Lower lobe of right lung (tissue), 2 donors: ENCODE data around the gene PDE4D. TPM values are rescaled to one million over a fixed set of nuclear protein-coding genes. Genes with fewer than 3 reads are reported as not detected.

Experiments used
- ATAC-seq, 2 donors: fragments of 200-7000 bp; cut with Tn5 transposase; one replicate each; pipeline ENCODE4 v1.9.1; 2020 to 2022; ENCODE audit warnings: mild to moderate bottlenecking in 2 of 2, moderate library complexity in 2 of 2
- DNase-seq: peaks from one replicate; pipeline ENCODE4 v3.0.0-alpha.2; 2020
- H3K27ac ChIP-seq: fragments of 200-600 bp; one replicate; pipeline ENCODE4 v1.8.0; 2022
- H3K27me3 ChIP-seq: fragments of 200-600 bp; one replicate; pipeline ENCODE4 v1.8.0; 2022; ENCODE audit warnings: low read depth
- H3K36me3 ChIP-seq: fragments of 200-600 bp; one replicate; pipeline ENCODE4 v1.8.0; 2022; ENCODE audit warnings: mild to moderate bottlenecking
- H3K4me1 ChIP-seq: fragments of 200-600 bp; one replicate; pipeline ENCODE4 v1.8.0; 2022
- H3K4me3 ChIP-seq: fragments of 200-600 bp; one replicate; pipeline ENCODE4 v1.8.0; 2022; ENCODE audit warnings: mild to moderate bottlenecking
- H3K9me3 ChIP-seq: fragments of 200-600 bp; one replicate; pipeline ENCODE4 v1.8.0; 2022
- intact Hi-C: fragments of 100-400 bp; cut with DNase I; formaldehyde crosslinking; loops from one replicate; pipeline ENCODE4 v1.11.0; 2022
- total RNA-seq: library from RNA; stranded (reverse); fragmentation: NEBNext Ultra II Directional; extraction: Animal tissue kit (Norgen Biotek cat#: 25700); gene quantifications from one replicate; pipeline ENCODE4 v1.2.1, GENCODE V29; 2021
- TF ChIP-seq, protein P1 (sequence below): fragments of 200-600 bp; IDR thresholded peaks from one replicate; pipeline ENCODE4 v1.8.0; 2022; ENCODE audit warnings: antibody characterized with exemption, mild to moderate bottlenecking
- donor health status: DM: no; HTN: yes; CAD: no; lungs with severe emphysema.

PDE4D gene
- total RNA-seq, 1 donor from 2014 or later = 71.3 TPM

DNA sequence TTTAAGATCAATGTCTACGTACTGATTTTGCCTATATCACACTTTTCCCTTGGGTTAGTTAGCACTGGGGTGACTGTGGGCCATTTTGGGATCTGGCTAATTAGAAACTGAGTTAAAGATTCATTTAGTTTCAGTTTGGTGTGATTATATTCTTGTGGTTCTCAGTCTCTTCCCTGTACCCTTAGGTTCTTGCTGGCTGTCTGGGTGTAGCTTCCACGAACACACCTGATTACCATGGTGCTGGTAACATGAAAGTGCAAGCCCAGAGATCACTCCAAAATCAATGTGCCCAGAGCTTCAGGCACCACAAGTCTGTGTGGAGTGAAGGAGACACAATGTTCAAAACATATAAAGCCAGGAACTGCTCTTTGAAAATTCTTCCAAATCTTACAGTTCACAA is 248.1 kb downstream of the PDE4D start:
- Histone ChIP-seq H3K4me1 (no peaks in the 10 kb centered on the region), H3K27ac (no peak overlapping the region), H3K9me3 (no peaks in the 10 kb centered on the region), H3K27me3 (no peaks in the 10 kb centered on the region), H3K36me3 (no peaks in the 10 kb centered on the region), H3K4me3 (no peak overlapping the region)
- TF ChIP-seq, protein P1, sequence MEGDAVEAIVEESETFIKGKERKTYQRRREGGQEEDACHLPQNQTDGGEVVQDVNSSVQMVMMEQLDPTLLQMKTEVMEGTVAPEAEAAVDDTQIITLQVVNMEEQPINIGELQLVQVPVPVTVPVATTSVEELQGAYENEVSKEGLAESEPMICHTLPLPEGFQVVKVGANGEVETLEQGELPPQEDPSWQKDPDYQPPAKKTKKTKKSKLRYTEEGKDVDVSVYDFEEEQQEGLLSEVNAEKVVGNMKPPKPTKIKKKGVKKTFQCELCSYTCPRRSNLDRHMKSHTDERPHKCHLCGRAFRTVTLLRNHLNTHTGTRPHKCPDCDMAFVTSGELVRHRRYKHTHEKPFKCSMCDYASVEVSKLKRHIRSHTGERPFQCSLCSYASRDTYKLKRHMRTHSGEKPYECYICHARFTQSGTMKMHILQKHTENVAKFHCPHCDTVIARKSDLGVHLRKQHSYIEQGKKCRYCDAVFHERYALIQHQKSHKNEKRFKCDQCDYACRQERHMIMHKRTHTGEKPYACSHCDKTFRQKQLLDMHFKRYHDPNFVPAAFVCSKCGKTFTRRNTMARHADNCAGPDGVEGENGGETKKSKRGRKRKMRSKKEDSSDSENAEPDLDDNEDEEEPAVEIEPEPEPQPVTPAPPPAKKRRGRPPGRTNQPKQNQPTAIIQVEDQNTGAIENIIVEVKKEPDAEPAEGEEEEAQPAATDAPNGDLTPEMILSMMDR = no peak
- DNase-seq (no peak), ATAC-seq (no peak)
- intact Hi-C loops = no loop called here

DNA sequence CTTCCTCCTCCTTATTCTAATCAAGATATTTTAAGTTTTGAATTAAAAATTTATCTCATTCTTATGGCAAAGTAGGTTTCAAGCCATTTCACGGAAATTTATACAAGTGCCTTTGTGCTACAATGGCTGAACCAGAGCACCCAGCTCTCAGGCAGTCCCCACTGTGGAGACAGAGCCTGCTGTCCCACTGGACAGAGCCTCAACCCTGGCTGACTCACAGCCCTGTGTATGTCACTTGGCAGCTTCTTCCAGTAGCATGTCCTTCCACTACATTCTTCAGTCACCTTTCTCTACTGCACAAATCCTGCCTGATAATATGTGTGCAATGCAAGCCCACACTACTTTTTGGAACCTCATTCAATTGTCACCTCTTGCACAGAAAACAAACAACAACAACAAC is 253.1 kb downstream of the PDE4D start:
- H3K9me3 ChIP-seq = no peaks in the 10 kb centered on the region
- intact Hi-C loops = no loop called here
- no peaks in the 10 kb centered on the region for H3K4me1 ChIP-seq
- H3K36me3 ChIP-seq = no peaks in the 10 kb centered on the region
- no peak overlapping the region for H3K27ac ChIP-seq
- H3K4me3 ChIP-seq = no peak overlapping the region
- no peak for DNase-seq
- TF ChIP-seq, protein P1 = no peak
- no peak for ATAC-seq
- no peaks in the 10 kb centered on the region for H3K27me3 ChIP-seq

- ATAC-seq (no peak), DNase-seq (no peak)
- Histone ChIP-seq H3K27me3 (no peaks in the 10 kb centered on the region), H3K9me3 (no peaks in the 10 kb centered on the region), H3K27ac (no peak overlapping the region), H3K4me1 (no peaks in the 10 kb centered on the region), H3K4me3 (no peak overlapping the region), H3K36me3 (no peaks in the 10 kb centered on the region)
- TF ChIP-seq, protein P1 = no peak
- intact Hi-C loops = no loop called here
Observed at GRCh38 chr5:59637884-59638580, 255.5 kb downstream of the PDE4D start.

DNA sequence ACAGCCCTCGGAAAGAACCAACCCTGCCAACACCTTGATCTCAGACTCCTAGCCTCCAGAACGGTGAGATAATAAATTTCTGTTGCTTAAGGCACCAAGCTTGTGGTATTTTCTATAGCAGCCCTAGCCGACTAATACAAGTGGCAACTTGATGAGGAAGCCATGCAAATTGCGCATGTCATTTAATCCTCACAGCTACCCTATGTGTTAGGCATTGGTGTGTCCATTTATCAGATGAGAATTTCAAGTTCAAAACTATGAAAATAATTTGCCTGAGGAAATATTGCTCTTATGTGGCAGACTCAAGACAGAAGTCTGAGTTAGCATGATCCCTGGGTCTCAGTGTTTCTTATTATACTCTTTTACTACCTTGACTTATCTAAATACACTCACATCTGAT is 264.0 kb downstream of the PDE4D start:
- no peak for DNase-seq
- Histone ChIP-seq H3K4me3 (no peak overlapping the region), H3K9me3 (no peaks in the 10 kb centered on the region), H3K27me3 (no peaks in the 10 kb centered on the region), H3K4me1 (no peaks in the 10 kb centered on the region), H3K27ac (no peak overlapping the region), H3K36me3 (no peaks in the 10 kb centered on the region)
- TF ChIP-seq, protein P1 = no peak
- no peak for ATAC-seq
- intact Hi-C loops = no loop called here

- DNase-seq (no peak), ATAC-seq (no peak)
- intact Hi-C loops = no loop called here
- Histone ChIP-seq H3K27ac (no peak overlapping the region), H3K9me3 (no peaks in the 10 kb centered on the region), H3K4me1 (no peaks in the 10 kb centered on the region), H3K36me3 (no peaks in the 10 kb centered on the region), H3K27me3 (no peaks in the 10 kb centered on the region), H3K4me3 (no peak overlapping the region)
- TF ChIP-seq, protein P1 = no peak
Observed at GRCh38 chr5:59628062-59628828, 265.3 kb downstream of the PDE4D start.
